H1 (cell line): ENCODE results near the gene TRIM43.
"Not testable (repeated sequence)": the region's sequence is repeated elsewhere in the genome, so short reads cannot be mapped to it uniquely, and the experiment has no call there.

Experiments
- ASH2L ChIP-seq: fragments of 200-600, 300-600 bp; sonication (generic); IDR thresholded peaks from one replicate; pipeline ENCODE4 v1.7.1; 2017; ENCODE audit warnings: low read length
- CTCF ChIP-seq, 3 experiments: IDR thresholded peaks; 1 replicate in 2 of 3; 2 replicates in 1 of 3; pipeline versions ENCODE4 v1.5.1 to v1.6.1; 2011; ENCODE audit warnings: low read length in 3 of 3, mild to moderate bottlenecking in 3 of 3, inconsistent platforms in 2 of 3, low read depth in 1 of 3, moderate library complexity in 1 of 3; ENCODE audit not compliant: insufficient read depth in 1 of 3; ENCODE audit errors: control extremely low read depth in 1 of 3
- JUND ChIP-seq: IDR thresholded peaks from 2 replicates; pipeline ENCODE4 v1.6.1; 2011; ENCODE audit warnings: mild to moderate bottlenecking, improper control_type of control experiment, low read length
- POLR2AphosphoS5 ChIP-seq: IDR thresholded peaks from 2 replicates; pipeline ENCODE4 v1.6.1; 2011; ENCODE audit warnings: low read depth, low read length
- RBBP5 ChIP-seq: IDR thresholded peaks from 2 replicates; pipeline ENCODE4 v1.7.1; 2012; ENCODE audit warnings: low read depth, mild to moderate bottlenecking, inconsistent platforms, low read length, moderate library complexity, borderline replicate concordance
- SIN3A ChIP-seq, 2 experiments: IDR thresholded peaks in 1 of 2; conservative IDR thresholded peaks in 1 of 2; 2 replicates each; pipeline ENCODE4 v1.6.1; 2011 to 2012; ENCODE audit warnings: low read length in 2 of 2, improper control_type of control experiment in 1 of 2, low read depth in 1 of 2, mild to moderate bottlenecking in 1 of 2
- TBP ChIP-seq: IDR thresholded peaks from 2 replicates; pipeline ENCODE4 v1.6.1; 2011; ENCODE audit warnings: low read depth, low read length, improper control_type of control experiment
- ZNF274 ChIP-seq: IDR thresholded peaks from 2 replicates; pipeline ENCODE4 v1.7.0; 2012; ENCODE audit warnings: low read length, borderline replicate concordance; ENCODE audit errors: extremely low read depth

- TF ChIP-seq ASH2L; ZNF274; TBP; SIN3A (conservative IDR thresholded peaks at IDR 0.05 in 1 of 2, IDR thresholded peaks at IDR 0.05 in 1 of 2; ENCODE audit: low read depth in 1 of 2, low read length in 2 of 2); RBBP5; CTCF (IDR thresholded peaks at IDR 0.05; ENCODE audit: control extremely low read depth in 1 of 3, insufficient read depth in 1 of 3, low read depth in 1 of 3, low read length in 3 of 3); POLR2AphosphoS5; JUND: not testable (repeated sequence)
Observed at GRCh38 chr2:95622728-95623127, 30.9 kb downstream of the TRIM43 start.
